Inferior parietal cortex (tissue), 1 donor: ENCODE measurements around the gene NCKAP5.

Experiments
- DNase-seq: peaks from one replicate; pipeline ENCODE4 v3.0.0-alpha.2; 2016; ENCODE audit errors: extremely low spot score

The NCKAP5 gene

GRCh38 chr2:132758995-132759394 is 809.3 kb downstream of the NCKAP5 start:
- DNase-seq: no peak

- no peak for DNase-seq
Measured at GRCh38 chr2:132757676-132758075, 810.6 kb downstream of the NCKAP5 start.

GRCh38 chr2:132757002-132757589 is 811.2 kb downstream of the NCKAP5 start:
- no peak for DNase-seq

GRCh38 chr2:132754867-132755472 is 813.3 kb downstream of the NCKAP5 start:
- DNase-seq: no peak

- no peak for DNase-seq
Measured at GRCh38 chr2:132754392-132754791, 813.9 kb downstream of the NCKAP5 start.

- DNase-seq: no peak
Measured at GRCh38 chr2:132752421-132753206, 815.6 kb downstream of the NCKAP5 start.

- DNase-seq: no peak
Measured at GRCh38 chr2:132751836-132752235, 816.4 kb downstream of the NCKAP5 start.

GRCh38 chr2:132750606-132751005 is 817.7 kb downstream of the NCKAP5 start:
- no peak for DNase-seq

GRCh38 chr2:132747046-132747445 is 821.2 kb downstream of the NCKAP5 start:
- no peak for DNase-seq

- no peak for DNase-seq
Measured at GRCh38 chr2:132741754-132742153, 826.5 kb downstream of the NCKAP5 start.

GRCh38 chr2:132740081-132740720 is 828.1 kb downstream of the NCKAP5 start:
- no peak for DNase-seq

GRCh38 chr2:132738223-132738622 is 830.0 kb downstream of the NCKAP5 start:
- no peak for DNase-seq

GRCh38 chr2:132736059-132736458 is 832.2 kb downstream of the NCKAP5 start:
- no peak for DNase-seq

GRCh38 chr2:132734961-132735360 is 833.3 kb downstream of the NCKAP5 start:
- DNase-seq: no peak

- DNase-seq: no peak
Measured at GRCh38 chr2:132733094-132733493, 835.2 kb downstream of the NCKAP5 start.

- no peak for DNase-seq
Measured at GRCh38 chr2:132732694-132733093, 835.6 kb downstream of the NCKAP5 start.

- DNase-seq: no peak
Measured at GRCh38 chr2:132731441-132731840, 836.8 kb downstream of the NCKAP5 start.

- no peak for DNase-seq
Measured at GRCh38 chr2:132730611-132731010, 837.7 kb downstream of the NCKAP5 start.

GRCh38 chr2:132729522-132729921 is 838.7 kb downstream of the NCKAP5 start:
- no peak for DNase-seq

GRCh38 chr2:132726155-132726554 is 842.1 kb downstream of the NCKAP5 start:
- no peak for DNase-seq

- DNase-seq: no peak
Measured at GRCh38 chr2:132725748-132726147, 842.5 kb downstream of the NCKAP5 start.

GRCh38 chr2:132725148-132725547 is 843.1 kb downstream of the NCKAP5 start:
- DNase-seq: no peak

- DNase-seq: no peak
Measured at GRCh38 chr2:132721938-132722337, 846.3 kb downstream of the NCKAP5 start.
